Stimulated activated naive CD8-positive, alpha-beta T cell treated with anti-CD3 and anti-CD28 coated beads, Interleukin-15, Interleukin-2, amounts not matched to agents 100 ng/mL and 50 ng/mL, for 24 hours (primary cell): ENCODE data around the gene MYRFL.
"Not testable (repeated sequence)": the region's sequence is repeated elsewhere in the genome, so short reads cannot be mapped to it uniquely, and the experiment has no call there.

Experiments used
- H3K27ac Mint-ChIP-seq: one replicate; pipeline ENCODE4 v1.8.0; 2021; ENCODE audit warnings: mild to moderate bottlenecking, mixed read lengths
- H3K27me3 Mint-ChIP-seq: one replicate; pipeline ENCODE4 v1.8.0; 2021; ENCODE audit warnings: mixed read lengths
- H3K36me3 Mint-ChIP-seq: one replicate; pipeline ENCODE4 v1.8.0; 2021; ENCODE audit warnings: low read depth, mixed read lengths
- H3K4me1 Mint-ChIP-seq: one replicate; pipeline ENCODE4 v1.8.0; 2021; ENCODE audit warnings: low read depth, mixed read lengths
- H3K4me3 Mint-ChIP-seq: one replicate; pipeline ENCODE4 v1.8.0; 2021; ENCODE audit warnings: mild to moderate bottlenecking, mixed read lengths
- H3K9me3 Mint-ChIP-seq: one replicate; pipeline ENCODE4 v1.8.0; 2021; ENCODE audit warnings: mixed read lengths

Gene MYRFL

GRCh38 chr12:69991690-69992288, 166.8 kb downstream of the MYRFL start:
- Mint-ChIP-seq H3K27ac (no peak overlapping the region), H3K27me3 (peaks cover 6% of the 10 kb centered on the region), H3K9me3 (no peaks in the 10 kb centered on the region), H3K4me3 (no peak overlapping the region), H3K4me1 (no peaks in the 10 kb centered on the region), H3K36me3 (no peaks in the 10 kb centered on the region)

GRCh38 chr12:69993433-69993832, 168.4 kb downstream of the MYRFL start:
- H3K27ac Mint-ChIP-seq: no peak overlapping the region
- no peaks in the 10 kb centered on the region for H3K9me3 Mint-ChIP-seq
- no peaks in the 10 kb centered on the region for H3K36me3 Mint-ChIP-seq
- H3K27me3 Mint-ChIP-seq: peaks cover 6% of the 10 kb centered on the region
- no peaks in the 10 kb centered on the region for H3K4me1 Mint-ChIP-seq
- no peak overlapping the region for H3K4me3 Mint-ChIP-seq

GRCh38 chr12:69994086-69994485, 169.1 kb downstream of the MYRFL start:
- not testable (repeated sequence) for H3K27ac Mint-ChIP-seq, H3K36me3 Mint-ChIP-seq, H3K9me3 Mint-ChIP-seq, H3K27me3 Mint-ChIP-seq, H3K4me3 Mint-ChIP-seq, H3K4me1 Mint-ChIP-seq

- no peak overlapping the region for H3K27ac Mint-ChIP-seq
- no peak overlapping the region for H3K4me3 Mint-ChIP-seq
- no peaks in the 10 kb centered on the region for H3K9me3 Mint-ChIP-seq
- no peaks in the 10 kb centered on the region for H3K4me1 Mint-ChIP-seq
- no peaks in the 10 kb centered on the region for H3K36me3 Mint-ChIP-seq
- H3K27me3 Mint-ChIP-seq: peaks cover 6% of the 10 kb centered on the region
Measured at GRCh38 chr12:69994724-69995173, 169.7 kb downstream of the MYRFL start.

- Mint-ChIP-seq H3K27me3 (peaks cover 6% of the 10 kb centered on the region), H3K4me1 (no peaks in the 10 kb centered on the region), H3K9me3 (no peaks in the 10 kb centered on the region), H3K27ac (no peak overlapping the region), H3K36me3 (no peaks in the 10 kb centered on the region), H3K4me3 (no peak overlapping the region)
Measured at GRCh38 chr12:69996241-69996640, 171.2 kb downstream of the MYRFL start.

- Mint-ChIP-seq H3K9me3 (no peaks in the 10 kb centered on the region), H3K27me3 (peaks cover 4% of the 10 kb centered on the region), H3K4me1 (no peaks in the 10 kb centered on the region), H3K4me3 (no peak overlapping the region), H3K27ac (no peak overlapping the region), H3K36me3 (no peaks in the 10 kb centered on the region)
Measured at GRCh38 chr12:69996722-69997121, 171.7 kb downstream of the MYRFL start.

- H3K27me3 Mint-ChIP-seq: no peaks in the 10 kb centered on the region
- H3K27ac Mint-ChIP-seq: no peak overlapping the region
- H3K36me3 Mint-ChIP-seq: no peaks in the 10 kb centered on the region
- no peaks in the 10 kb centered on the region for H3K4me1 Mint-ChIP-seq
- no peaks in the 10 kb centered on the region for H3K9me3 Mint-ChIP-seq
- H3K4me3 Mint-ChIP-seq: no peak overlapping the region
Measured at GRCh38 chr12:69998011-69998410, 173.0 kb downstream of the MYRFL start.

GRCh38 chr12:69998922-69999321, 173.9 kb downstream of the MYRFL start:
- no peaks in the 10 kb centered on the region for H3K9me3 Mint-ChIP-seq
- no peaks in the 10 kb centered on the region for H3K27me3 Mint-ChIP-seq
- no peaks in the 10 kb centered on the region for H3K36me3 Mint-ChIP-seq
- no peak overlapping the region for H3K4me3 Mint-ChIP-seq
- H3K4me1 Mint-ChIP-seq: no peaks in the 10 kb centered on the region
- H3K27ac Mint-ChIP-seq: no peak overlapping the region

- Mint-ChIP-seq H3K4me3 (no peak overlapping the region), H3K27ac (no peak overlapping the region), H3K27me3 (no peaks in the 10 kb centered on the region), H3K36me3 (no peaks in the 10 kb centered on the region), H3K4me1 (no peaks in the 10 kb centered on the region), H3K9me3 (no peaks in the 10 kb centered on the region)
Measured at GRCh38 chr12:69999561-69999960, 174.5 kb downstream of the MYRFL start.

GRCh38 chr12:70002097-70002911, 177.3 kb downstream of the MYRFL start:
- no peaks in the 10 kb centered on the region for H3K4me1 Mint-ChIP-seq
- H3K36me3 Mint-ChIP-seq: no peaks in the 10 kb centered on the region
- no peaks in the 10 kb centered on the region for H3K27me3 Mint-ChIP-seq
- no peak overlapping the region for H3K27ac Mint-ChIP-seq
- H3K9me3 Mint-ChIP-seq: no peaks in the 10 kb centered on the region
- H3K4me3 Mint-ChIP-seq: no peak overlapping the region

GRCh38 chr12:70002912-70003255, 177.9 kb downstream of the MYRFL start:
- Mint-ChIP-seq H3K4me1 (no peaks in the 10 kb centered on the region), H3K27ac (no peak overlapping the region), H3K9me3 (no peaks in the 10 kb centered on the region), H3K4me3 (no peak overlapping the region), H3K27me3 (no peaks in the 10 kb centered on the region), H3K36me3 (no peaks in the 10 kb centered on the region)

- no peaks in the 10 kb centered on the region for H3K36me3 Mint-ChIP-seq
- no peaks in the 10 kb centered on the region for H3K27me3 Mint-ChIP-seq
- no peaks in the 10 kb centered on the region for H3K4me1 Mint-ChIP-seq
- H3K9me3 Mint-ChIP-seq: peaks cover 21% of the 10 kb centered on the region
- H3K27ac Mint-ChIP-seq: no peak overlapping the region
- no peak overlapping the region for H3K4me3 Mint-ChIP-seq
Measured at GRCh38 chr12:70005864-70006618, 181.0 kb downstream of the MYRFL start.

- Mint-ChIP-seq H3K4me3 (no peak overlapping the region), H3K9me3 (peaks cover 25% of the 10 kb centered on the region), H3K4me1 (no peaks in the 10 kb centered on the region), H3K36me3 (no peaks in the 10 kb centered on the region), H3K27me3 (no peaks in the 10 kb centered on the region), H3K27ac (no peak overlapping the region)
Measured at GRCh38 chr12:70006619-70006973, 181.6 kb downstream of the MYRFL start.

GRCh38 chr12:70007687-70008086, 182.7 kb downstream of the MYRFL start:
- H3K4me1 Mint-ChIP-seq: no peaks in the 10 kb centered on the region
- no peaks in the 10 kb centered on the region for H3K27me3 Mint-ChIP-seq
- no peaks in the 10 kb centered on the region for H3K36me3 Mint-ChIP-seq
- no peak overlapping the region for H3K27ac Mint-ChIP-seq
- H3K4me3 Mint-ChIP-seq: no peak overlapping the region
- H3K9me3 Mint-ChIP-seq: peaks cover 25% of the 10 kb centered on the region
